GM12873 (cell line): ENCODE results near the gene CHST8.

Experiments
- CTCF ChIP-seq: IDR thresholded peaks from 2 replicates; pipeline ENCODE4 v1.5.1; 2012; ENCODE audit warnings: low read depth, mild to moderate bottlenecking, moderate library complexity, low read length, control low read depth; ENCODE audit not compliant: insufficient read depth; ENCODE audit errors: missing control alignments

The CHST8 gene

GRCh38 chr19:33818411-33818810, 196.7 kb downstream of the CHST8 start:
- TF ChIP-seq CTCF: no peak

GRCh38 chr19:33819506-33819879, 197.7 kb downstream of the CHST8 start:
- no peak for TF ChIP-seq CTCF

GRCh38 chr19:33819880-33820781, 198.4 kb downstream of the CHST8 start:
- TF ChIP-seq CTCF: peak; percentile 1

GRCh38 chr19:33821871-33822270, 200.1 kb downstream of the CHST8 start:
- no peak for TF ChIP-seq CTCF
